ENCODE results near the gene SGCA.

DNA sequence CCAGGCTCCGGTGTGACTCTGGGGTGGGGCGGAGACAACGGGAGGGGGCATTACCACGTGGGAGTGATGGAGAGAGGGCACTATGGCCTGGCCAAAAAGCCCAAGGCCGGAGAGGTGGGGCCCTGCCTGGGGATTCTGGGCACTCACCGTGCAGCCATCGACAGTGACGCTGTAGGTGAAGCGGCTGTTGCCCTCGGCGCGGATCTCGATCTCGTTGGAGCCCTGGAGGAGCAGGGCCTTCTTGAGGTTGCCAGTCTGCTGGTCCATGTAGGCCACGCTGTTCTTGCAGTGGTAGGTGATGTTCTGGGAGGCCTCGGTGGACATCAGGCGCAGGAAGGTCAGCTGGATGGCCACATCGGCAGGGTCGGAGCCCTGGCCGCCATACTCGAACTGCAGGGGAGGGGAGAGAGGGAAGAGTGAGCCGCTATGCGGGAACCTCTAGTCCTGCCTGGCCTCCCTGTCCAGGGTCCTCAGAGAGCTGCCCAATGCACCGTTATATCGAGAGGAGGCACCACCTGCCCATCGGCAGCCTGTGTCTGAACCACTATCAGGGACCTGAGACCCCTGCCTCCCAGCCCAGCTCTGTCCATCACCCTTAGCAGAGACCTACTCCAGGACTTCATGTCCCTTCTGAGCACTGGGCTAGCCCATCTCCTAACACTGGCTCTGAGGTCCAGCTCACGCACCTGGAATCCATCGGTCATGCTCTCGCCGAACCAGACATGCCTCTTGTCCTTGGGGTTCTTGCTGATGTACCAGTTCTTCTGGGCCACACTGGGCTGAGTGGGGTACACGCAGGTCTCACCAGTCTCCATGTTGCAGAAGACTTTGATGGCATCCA lies 20.0 kb downstream of the SGCA start:
- TF ChIP-seq, protein P1, sequence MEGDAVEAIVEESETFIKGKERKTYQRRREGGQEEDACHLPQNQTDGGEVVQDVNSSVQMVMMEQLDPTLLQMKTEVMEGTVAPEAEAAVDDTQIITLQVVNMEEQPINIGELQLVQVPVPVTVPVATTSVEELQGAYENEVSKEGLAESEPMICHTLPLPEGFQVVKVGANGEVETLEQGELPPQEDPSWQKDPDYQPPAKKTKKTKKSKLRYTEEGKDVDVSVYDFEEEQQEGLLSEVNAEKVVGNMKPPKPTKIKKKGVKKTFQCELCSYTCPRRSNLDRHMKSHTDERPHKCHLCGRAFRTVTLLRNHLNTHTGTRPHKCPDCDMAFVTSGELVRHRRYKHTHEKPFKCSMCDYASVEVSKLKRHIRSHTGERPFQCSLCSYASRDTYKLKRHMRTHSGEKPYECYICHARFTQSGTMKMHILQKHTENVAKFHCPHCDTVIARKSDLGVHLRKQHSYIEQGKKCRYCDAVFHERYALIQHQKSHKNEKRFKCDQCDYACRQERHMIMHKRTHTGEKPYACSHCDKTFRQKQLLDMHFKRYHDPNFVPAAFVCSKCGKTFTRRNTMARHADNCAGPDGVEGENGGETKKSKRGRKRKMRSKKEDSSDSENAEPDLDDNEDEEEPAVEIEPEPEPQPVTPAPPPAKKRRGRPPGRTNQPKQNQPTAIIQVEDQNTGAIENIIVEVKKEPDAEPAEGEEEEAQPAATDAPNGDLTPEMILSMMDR (conservative IDR thresholded peaks at IDR 0.05; ENCODE audit: low read depth, low read length): no peak
- no peak for TF ChIP-seq EZH2 (IDR thresholded peaks at IDR 0.05; ENCODE audit: low read length, unreplicated experiment)
- no peak for TF ChIP-seq EZH2phosphoT487 (IDR thresholded peaks at IDR 0.05; ENCODE audit: borderline replicate concordance, low read length)
